HG03196 (cell line): Measurements from ENCODE around the gene MRLN.
"Not testable (repeated sequence)": the region's sequence is repeated elsewhere in the genome, so short reads cannot be mapped to it uniquely, and the experiment has no call there.

Experiments used
- ATAC-seq: cut with Tn5 transposase; IDR thresholded peaks from one replicate; pipeline ENCODE4 v1.9.1; 2021; ENCODE audit not compliant: unreplicated experiment

Gene MRLN

DNA sequence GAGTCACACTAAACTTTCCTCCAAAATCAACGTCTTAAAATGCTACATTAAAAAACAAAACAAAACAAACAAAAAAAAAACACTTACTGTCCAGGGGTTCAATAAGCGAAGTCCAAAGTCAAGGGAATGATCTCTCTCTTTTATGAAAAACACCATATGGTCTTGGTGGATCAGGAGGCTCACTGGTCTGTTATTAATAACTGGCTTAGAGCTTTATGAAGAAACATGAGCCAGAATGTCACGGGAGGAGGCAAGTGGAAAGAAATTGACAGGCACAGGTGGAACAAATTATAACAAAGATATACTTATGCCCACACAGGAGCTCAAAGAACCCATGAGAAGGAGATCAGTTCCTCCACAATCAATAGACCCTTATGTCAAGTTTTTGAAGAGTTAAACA is at the start of gene MRLN:
TSS of gene MRLN (minus strand) at position 189 of the 400 bp plus-strand sequence.
- ATAC-seq, result no peak

DNA sequence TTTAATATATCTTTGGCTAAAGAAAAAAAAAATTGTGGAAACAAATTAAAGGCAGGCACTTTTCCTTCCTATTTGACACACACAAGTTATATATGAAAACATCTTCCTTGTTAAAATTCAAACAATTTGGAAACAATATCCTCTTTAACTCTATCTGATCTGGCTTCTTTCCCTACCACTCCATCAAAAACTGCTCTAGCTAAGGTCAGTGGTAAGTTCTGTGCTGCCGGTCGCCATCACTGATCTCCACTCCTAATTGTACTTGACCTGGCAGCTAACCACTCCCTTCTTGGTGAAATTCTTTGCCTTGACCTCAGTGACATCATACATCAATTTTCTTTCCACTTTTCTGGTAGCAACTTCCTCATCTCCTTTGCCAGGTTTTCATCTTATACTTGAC is 47.9 kb upstream of the MRLN start:
- no peak for ATAC-seq

DNA sequence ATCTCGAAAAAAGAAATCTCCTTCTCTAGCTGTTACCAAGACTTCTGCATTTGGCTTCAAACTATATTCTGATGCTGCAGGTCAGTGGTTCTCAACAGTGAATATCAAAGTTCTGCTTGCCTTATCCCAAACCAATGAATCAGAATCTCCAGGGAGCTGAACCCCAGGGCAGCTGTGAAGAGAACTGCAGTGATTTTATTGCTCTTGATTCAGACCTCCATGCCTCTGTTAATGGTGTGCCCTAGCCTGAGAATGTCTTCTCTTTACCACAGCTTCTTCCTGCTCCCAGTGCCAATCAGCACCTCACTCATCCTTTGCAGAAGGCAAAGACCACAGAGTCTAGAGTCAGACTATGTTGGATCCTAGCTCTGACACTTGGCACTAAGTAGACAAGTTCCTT is 46.2 kb upstream of the MRLN start:
- ATAC-seq, result no peak

DNA sequence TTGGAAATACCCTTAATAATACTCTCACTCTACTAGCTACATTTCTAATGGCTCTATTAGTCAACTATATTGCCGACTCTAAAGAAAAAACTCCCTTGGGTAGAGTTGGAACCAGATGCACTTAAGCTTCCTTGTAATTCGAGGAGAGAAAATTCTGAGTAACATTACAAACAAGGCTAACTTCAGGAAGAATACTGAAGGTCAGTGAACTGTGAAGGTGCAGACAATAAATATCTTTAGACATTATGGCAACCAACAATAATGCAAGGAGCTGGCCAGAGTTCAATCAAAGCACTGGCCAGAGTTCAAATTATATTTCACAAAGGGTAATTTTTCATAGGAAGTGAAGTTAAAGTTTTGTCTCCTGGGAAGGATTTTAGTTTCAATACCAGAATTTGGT is 40.7 kb upstream of the MRLN start:
- ATAC-seq, result no peak

DNA sequence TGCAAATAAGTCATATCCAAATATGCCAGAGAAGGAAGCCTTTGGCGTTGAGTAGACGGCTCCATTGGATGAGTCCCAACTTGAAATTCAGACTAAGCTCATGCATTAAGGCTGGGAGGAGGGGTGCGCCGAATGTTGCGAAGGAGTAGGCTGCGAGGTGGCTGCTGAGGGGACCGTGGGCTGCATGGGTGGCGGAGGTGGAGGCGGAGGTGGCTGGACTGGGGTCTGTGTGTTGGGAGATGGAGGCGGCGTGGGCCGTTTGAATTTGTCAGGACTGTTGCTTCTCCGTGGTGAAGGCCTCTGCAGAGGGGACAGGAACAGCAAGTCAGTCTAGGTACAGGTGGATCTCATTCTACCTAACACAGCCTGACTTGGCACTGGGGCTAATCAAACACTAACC is 39.6 kb upstream of the MRLN start:
- no peak for ATAC-seq

DNA sequence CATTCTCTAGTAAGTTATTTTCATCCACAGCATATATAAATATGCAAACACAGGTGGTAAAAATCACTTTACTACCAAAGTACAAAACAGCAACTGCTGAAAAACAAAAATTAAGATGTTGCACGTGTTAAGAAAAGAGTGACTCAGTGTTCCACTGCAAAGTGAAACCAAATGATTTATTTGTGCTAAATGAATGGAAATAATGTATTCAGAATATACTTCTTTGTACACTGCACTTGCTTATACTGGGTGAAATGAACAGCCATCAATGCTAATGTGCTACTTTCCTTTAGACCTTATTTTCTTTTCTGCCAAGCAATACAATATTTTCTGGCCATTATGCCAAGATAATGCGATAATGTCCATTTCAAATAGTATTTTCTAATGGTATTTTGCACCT is 38.3 kb upstream of the MRLN start:
- ATAC-seq, result no peak

DNA sequence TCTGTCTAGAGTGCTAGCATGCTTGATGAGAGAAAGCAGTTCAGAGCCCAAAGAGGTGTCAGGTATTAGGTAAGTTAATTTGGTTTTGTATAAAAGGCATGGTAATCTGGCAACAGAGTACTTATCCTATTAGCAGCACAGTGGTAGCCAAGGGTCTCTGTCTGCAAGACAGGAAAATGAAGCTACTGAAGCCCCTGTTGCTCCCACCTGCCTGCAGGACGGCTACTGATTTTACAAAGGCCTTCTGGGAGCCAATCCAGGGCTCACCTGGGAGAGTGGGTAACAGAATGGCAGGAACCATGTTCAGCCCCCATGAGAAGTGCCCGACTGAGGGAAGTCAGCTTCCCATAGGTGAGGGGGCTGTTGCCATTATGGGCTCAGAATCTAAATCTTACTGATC is 36.8 kb upstream of the MRLN start:
- not testable (repeated sequence) for ATAC-seq

DNA sequence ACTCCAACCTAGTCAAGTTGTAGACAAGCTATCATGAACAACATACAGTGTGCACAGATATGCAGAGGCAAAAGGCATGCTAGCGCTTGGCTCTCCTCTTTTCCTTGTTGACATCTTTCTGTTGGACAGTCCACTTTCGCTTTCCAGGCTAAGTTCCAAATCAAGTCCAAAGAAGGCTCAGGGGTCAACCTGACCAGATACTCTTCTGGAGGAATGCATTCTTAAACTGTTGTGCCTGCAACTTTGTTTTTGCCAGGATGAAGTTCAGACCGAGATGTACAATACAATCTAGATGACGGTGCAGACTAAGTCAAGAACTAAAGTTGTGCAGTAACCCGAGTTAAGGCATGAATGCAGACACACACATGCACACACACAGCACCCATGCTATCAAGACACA is 35.7 kb upstream of the MRLN start:
- ATAC-seq, result not testable (repeated sequence)

DNA sequence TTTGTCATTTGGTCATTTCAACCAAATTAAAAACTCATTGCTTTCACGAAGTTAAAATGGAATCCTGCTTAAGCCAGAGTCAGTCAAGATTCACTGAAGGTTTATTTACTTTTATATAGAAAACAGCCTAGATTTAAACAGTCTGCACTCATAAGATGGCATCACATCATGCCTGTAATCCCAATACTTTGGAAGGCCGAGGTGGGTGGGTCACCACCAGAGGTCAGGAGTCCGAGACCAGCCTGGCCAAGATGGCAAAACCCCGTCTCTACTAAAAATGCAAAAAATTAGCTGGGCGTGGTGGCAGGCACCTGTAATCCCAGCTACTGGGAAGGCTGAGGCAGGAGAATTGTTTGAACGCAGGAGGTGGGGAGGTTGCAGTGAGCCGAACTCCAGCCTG is 33.8 kb upstream of the MRLN start:
- not testable (repeated sequence) for ATAC-seq

DNA sequence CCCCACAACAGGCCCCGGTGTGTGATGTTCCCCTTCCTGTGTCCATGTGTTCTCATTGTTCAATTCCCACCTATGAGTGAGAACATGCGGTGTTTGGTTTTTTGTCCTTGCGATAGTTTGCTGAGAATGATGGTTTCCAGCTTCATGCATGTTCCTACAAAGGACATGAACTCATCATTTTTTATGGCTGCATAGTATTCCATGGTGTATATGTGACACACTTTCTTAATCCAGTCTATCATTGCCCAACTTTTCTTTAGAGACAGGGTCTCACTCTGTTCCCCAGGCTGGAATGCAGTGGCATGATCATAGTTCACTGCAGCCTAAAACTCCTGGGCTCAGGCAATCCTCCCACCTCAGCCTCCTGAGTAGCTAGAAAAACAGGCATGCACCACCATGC is 32.2 kb upstream of the MRLN start:
- not testable (repeated sequence) for ATAC-seq

DNA sequence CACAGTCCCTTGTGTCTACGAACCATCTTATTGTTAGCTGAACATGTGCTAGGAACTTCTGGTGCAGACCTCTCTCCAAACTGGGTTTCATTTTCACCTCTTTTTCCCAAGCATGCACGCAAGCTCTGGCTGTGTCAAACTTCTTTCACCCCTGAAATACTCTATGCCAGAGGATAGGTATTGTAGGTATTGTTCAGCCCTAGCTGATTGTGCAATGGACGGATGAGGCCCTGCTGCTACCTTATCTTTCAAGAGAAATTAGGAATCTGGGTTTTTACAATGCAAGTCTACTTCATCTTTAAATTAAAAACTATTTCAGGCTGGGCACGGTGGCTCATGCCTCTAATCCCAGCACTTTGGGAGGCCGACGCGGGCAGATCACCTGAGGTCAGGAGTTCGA is 28.3 kb upstream of the MRLN start:
- no peak for ATAC-seq

DNA sequence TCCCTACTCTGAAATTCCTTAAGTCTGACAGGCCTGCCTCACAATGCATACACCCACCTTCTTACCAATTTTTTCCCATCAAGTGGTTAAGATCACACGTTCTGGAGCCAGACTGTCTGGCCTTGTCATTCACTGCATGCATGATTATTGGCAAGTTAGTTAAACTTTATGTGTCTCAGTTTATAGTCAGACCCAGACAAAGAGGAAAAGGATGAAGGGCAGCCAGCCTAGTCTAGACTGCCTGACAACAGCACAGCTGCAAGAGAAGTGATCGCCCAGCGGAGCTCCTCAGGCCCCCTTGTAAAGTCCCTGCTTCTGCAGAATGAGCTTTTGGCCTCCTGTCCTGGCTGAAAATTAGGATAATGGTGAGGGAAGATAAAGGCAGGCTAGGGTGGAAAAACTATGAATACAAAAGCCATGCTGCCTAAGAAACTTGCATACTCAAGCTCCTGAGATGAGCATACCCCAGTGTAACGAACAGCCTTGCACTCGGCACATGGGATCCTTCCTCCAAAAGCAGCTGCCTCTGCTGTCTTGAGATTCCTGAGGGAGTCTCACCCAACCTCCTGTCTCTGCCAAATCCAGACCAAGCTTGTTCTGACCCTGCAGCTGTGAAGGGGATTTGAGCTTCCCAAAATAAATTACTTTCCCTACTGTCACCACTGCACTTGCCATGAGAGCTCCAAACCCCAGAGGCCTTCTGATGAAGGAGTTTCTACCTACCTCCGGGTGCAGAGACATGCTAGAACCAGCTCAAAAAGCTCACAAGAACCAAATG is 26.7 kb upstream of the MRLN start:
- no peak for ATAC-seq

DNA sequence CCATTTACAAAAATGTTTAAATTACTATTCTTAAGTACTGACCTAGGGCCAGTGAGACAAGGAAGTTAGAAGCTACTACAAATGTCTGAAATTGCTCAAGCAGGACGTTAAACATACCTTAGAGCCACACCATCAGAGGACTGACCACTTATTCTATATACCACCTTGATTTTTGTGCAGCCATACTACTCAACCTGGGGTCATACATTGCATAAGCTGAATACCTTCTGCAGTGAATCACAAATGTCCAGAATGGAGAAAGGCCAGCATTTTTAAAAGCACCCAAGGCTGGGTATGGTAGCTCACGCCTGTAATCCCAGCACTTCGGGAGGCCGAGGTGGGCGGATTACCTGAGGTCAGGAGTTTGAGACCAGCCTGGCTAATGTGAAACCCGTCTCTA is 21.2 kb upstream of the MRLN start:
- ATAC-seq, result no peak

DNA sequence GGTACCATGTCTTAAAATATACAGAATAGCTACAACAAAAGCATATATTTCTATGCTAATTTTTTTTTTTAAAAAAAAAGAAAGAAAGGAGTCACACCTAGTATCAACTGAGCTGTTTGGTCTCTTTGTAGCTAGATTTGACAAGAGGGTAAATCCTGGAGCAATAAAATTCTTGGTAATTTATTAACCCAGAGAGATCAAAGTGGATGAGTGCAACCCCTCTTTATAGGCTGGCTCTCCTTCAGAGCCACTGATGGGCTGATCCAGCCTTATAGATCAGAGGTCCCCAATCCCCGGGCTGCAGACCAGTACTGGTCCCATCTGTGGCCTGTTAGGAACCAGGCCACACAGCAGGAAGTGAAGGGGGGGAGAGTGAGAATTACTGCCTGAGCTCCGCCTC is 19.8 kb upstream of the MRLN start:
- no peak for ATAC-seq

DNA sequence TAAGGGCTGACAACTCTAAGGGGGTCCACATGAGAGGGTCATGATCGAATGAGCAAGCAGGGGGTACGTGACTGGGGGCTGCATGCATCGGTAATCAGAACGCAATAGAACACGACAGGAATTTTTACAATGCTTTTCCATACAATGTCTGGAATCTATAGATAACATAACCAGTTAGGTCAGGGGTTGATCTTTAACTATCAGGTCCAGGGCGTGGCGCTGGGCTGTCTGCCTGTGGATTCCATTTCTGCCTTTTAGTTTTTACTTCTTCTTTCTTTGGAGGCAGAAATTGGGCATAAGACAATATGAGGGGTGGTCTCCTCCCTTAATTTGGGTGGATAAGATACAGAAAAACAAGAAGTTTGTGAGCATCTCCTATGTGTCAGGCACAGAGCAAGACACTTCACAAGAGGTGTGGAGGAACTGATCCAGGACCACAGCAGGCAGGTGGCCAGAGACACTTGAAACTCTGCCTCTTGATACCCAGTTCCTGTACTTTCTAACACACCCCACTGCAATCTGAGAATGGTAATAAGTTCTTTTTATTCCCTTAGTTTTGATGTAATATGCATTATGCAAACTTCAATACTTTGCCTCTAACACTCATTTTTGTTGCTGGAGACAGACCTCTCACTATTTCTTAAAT is 18.0 kb upstream of the MRLN start:
- no peak for ATAC-seq

DNA sequence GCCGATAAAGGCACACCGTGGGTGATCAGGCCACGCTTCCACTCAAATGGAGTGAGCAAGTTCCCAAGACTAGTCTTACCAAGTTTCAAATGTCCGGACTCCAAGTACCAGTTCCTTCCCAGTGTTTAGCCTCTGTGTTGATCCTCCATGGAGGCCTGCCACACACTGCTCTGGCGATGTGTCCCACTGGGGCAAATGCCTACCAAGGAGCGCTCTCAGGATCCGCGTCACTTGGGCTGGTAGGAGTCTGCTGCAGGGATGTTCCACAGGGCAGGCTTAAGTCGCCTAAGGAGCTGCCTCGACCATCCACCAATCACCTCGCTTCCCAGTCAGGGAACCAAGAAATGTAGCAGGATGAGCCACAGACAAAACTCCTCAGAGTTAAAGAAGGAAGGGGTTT is 17.4 kb upstream of the MRLN start:
- no peak for ATAC-seq

DNA sequence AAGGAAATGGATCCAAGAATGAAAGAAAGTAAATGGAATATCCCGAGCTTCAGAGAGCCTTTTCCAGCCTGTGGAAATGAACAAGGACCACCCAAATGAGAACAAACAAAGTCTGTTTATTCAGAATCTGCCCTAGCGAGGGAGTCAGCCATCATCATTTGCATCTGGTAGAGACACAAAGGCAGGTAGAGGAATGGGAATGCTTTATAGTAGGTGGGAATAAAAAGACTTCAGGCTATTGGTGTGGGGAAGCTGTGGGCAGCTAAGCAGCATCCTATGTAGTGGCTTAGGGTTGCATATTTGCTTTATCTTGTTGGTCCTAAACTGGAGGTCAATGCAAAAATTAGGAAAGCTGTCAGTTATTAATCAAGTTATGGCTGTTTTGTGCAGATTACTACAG is 9.2 kb upstream of the MRLN start:
- no peak for ATAC-seq

DNA sequence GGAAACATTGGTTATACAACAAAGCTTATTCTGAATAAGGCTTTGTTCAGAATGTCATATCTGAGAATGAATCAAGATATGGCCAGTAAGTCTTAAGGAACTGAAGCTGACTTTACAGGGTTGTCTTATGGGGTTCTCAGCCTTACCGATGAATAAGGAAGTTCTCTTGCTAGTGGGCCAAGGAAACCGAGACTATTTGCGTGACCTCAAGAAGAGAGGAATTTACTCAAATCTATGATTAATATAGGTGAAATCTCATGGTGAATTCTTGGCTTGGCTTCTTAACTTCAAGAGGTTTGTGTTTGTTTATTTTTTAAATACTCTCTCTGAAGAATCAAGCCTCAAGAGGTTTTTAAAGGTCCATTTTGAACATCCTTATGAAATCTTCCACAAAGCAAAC is 4.7 kb upstream of the MRLN start:
- no peak for ATAC-seq

DNA sequence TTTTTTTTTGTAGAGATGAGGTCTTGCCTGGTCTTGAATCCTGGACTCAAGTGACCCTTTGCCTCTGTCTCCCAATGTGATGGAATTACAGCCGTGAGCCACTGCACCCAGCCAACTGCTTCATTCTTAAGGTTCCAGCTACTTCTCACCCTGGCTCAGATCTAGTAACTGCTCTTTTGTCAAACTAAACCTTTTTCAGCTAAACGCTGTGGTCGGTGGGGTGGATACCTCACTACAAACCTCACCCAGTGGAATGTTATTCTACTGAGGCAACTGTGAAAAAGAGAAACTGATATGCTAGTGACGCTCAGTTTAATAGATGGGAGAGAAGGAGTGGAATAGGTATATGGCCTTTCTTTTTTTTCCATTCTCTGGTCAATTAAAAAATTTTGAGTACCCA is 1.7 kb upstream of the MRLN start:
- ATAC-seq, result no peak

DNA sequence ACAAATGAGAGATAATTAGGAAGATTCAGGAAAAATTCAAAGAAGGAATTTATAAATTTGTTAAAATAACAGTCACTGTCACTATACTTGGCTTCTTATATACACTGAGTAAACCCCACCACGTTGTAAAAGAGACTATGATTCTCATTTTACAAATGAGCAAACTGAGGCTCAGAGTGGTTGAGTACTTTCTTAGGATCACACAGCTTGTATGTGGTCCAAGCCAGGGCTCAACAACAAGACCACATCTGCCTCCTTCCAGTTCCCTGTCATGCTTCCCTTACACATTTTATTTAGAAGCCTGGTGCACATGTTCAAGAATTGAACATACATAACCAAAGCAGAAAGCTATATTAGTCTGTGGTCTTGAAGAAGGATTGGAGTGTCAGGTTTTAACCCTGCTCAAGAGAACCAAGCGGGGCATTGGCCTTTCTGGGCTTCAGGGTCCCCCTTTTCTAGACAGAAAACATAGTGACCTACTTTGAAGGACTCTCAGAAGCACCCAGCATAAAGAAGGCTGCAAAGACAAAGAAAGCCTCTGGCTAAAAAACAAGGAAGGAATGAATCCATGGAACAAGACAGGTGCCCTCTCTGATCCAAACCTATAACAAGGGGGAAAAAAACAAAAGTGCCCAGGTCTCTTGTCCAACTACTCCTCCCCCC is 846 bp downstream of the MRLN start:
- ATAC-seq, result no peak

DNA sequence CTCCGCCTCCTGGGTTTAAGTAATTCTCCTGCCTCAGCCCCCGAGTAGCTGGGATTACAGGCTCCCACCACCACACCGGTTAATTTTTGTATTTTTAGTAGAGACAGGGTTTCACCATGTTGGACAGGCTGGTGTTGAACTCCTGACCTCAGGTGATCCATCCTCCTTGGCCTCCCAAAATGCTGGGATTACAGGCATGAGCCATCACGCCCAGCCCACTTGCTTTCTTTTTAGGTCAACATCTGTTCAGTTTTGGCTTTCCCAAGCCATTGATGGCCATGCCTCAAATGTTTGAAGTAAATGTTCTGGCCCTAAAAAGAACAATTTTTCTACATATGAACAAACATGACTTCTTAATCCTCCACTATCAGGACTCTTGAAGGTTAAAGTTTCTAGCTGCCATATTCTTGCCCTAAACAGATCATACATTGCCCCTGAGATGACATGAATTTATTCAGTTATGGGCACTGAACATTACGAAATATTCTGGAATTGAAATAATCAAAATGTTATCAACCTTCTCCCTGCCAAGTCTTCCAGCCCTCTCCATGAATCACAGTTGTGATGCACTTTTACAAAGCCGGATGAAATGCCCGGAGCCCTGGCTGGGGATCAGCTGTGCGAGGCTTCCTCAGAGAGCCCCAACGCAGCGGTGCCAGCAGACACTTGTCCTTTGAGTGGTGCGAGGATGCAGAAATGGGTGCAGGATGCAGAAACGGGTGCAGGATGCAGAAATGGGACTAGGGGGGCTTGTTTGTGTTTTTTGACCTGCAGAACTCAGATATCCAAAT is 2.9 kb downstream of the MRLN start:
- ATAC-seq, result no peak

DNA sequence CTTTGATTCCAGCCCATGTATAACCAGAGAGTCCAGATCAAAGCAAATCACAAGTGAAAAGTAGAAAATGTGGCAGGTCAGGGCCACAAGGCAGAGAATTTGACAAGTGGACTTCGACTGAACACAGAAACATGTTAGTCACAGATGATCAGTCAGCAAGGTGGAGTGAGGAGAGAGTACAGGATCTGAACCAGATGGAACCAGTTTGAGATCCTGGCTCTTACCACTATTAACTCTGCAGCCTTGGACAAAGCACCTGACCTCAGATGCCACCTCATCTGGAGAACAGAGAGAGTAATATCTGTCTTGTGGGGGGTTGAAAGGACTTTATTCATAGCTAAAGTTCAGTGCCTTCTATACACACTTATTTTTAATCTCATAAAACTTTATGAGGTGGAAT is 4.4 kb downstream of the MRLN start:
- peak; percentile 67 for ATAC-seq
